Peyer's patch (tissue), 4 donors: ENCODE measurements around the gene NFYC.

Experiments used
- CTCF ChIP-seq, 6 experiments: fragments of 450-650 bp in 4 of 6; fragments of 200-600 bp in 2 of 6; sonication (generic) in 1 of 6; IDR thresholded peaks; one replicate each; pipeline ENCODE4 v1.5.1; 2017 to 2019; ENCODE audit warnings: antibody characterized with exemption in 6 of 6, mild to moderate bottlenecking in 3 of 6, moderate library complexity in 1 of 6
- POLR2A ChIP-seq, 2 donors: fragments of 450-650 bp; IDR thresholded peaks; one replicate each; pipeline ENCODE4 v1.5.1; 2017; ENCODE audit warnings: antibody characterized with exemption in 2 of 2, mild to moderate bottlenecking in 2 of 2, moderate library complexity in 2 of 2

GRCh38 chr1:40760984-40761383, 69.5 kb downstream of the NFYC start:
- TF ChIP-seq CTCF (IDR thresholded peaks at IDR 0.05): no peak
- no peak for TF ChIP-seq POLR2A (IDR thresholded peaks at IDR 0.05)
